Ishikawa (cell line): ENCODE measurements around the gene DHX35.

ENCODE experiments used
- CEBPB ChIP-seq: IDR thresholded peaks from 2 replicates; pipeline ENCODE4 v1.6.1; 2012
- CREB1 ChIP-seq: IDR thresholded peaks from 2 replicates; pipeline ENCODE4 v1.6.1; 2012; ENCODE audit warnings: low read depth
- EGR1 ChIP-seq: IDR thresholded peaks from 2 replicates; pipeline ENCODE4 v1.6.1; 2012
- EP300 ChIP-seq: IDR thresholded peaks from 2 replicates; pipeline ENCODE4 v1.6.1; 2012; ENCODE audit warnings: borderline replicate concordance
- FOXM1 ChIP-seq: IDR thresholded peaks from 2 replicates; pipeline ENCODE4 v1.6.1; 2012; ENCODE audit warnings: low read depth, borderline replicate concordance
- NFIC ChIP-seq: IDR thresholded peaks from 2 replicates; pipeline ENCODE4 v1.6.1; 2012
- RAD21 ChIP-seq: IDR thresholded peaks from 2 replicates; pipeline ENCODE4 v1.6.1; 2012; ENCODE audit warnings: low read depth
- TAF1 ChIP-seq: IDR thresholded peaks from 2 replicates; pipeline ENCODE4 v1.6.1; 2012; ENCODE audit warnings: low read depth, mild to moderate bottlenecking
- TCF12 ChIP-seq: IDR thresholded peaks from 2 replicates; pipeline ENCODE4 v1.6.1; 2012; ENCODE audit warnings: low read depth
- TEAD4 ChIP-seq: IDR thresholded peaks from 2 replicates; pipeline ENCODE4 v1.6.1; 2012
- YY1 ChIP-seq: IDR thresholded peaks from 2 replicates; pipeline ENCODE4 v1.6.1; 2012; ENCODE audit warnings: low read depth
- ZBTB7A ChIP-seq: IDR thresholded peaks from 2 replicates; pipeline ENCODE4 v1.6.1; 2012; ENCODE audit warnings: low read depth
- TF ChIP-seq, protein P1 (sequence below): IDR thresholded peaks from 2 replicates; pipeline ENCODE4 v1.6.1; 2012; ENCODE audit warnings: low read depth, mild to moderate bottlenecking
- TF ChIP-seq, protein P2 (sequence below): IDR thresholded peaks from 2 replicates; pipeline ENCODE4 v1.6.1; 2012
- TF ChIP-seq, protein P3 (sequence below): IDR thresholded peaks from 2 replicates; pipeline ENCODE4 v1.6.1; 2012

The DHX35 gene

DNA sequence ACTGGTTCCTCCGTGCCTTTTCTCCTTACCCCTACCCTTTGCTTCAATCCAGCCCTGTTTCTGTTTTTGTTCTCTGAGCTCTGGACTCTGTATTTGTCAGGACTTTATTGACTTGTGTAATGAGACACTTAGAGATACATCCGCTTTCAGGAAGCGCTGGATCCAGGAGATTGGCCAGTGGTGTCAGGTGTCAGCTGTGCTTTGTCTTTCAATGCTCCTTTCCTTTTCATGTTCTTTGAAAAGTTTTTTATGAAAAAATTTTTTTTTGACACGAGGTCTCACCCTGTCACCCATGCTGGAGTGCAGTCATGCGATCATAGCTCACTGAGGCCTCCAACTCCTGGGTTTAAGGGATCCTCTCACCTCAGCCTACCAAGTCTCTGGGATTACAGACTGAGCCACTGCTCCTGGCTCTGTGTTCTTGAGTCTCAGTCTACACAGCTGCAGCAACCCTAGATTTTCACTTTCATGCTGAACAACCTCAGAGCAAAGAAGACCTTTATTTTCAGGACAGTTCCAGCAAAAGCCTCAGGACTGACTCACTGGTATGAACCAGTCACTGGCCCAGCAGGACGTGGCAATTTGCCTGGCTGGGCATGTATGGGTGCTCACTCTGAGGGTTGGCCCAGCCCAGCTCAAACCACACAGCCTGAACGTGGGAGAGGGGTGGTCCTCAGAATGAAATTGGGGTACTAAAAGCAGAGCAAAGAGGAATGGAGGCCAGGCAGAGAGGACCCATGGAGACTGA lies 108.5 kb downstream of the DHX35 start:
- peak; percentile 34 for TF ChIP-seq NFIC
- TF ChIP-seq, protein P1, sequence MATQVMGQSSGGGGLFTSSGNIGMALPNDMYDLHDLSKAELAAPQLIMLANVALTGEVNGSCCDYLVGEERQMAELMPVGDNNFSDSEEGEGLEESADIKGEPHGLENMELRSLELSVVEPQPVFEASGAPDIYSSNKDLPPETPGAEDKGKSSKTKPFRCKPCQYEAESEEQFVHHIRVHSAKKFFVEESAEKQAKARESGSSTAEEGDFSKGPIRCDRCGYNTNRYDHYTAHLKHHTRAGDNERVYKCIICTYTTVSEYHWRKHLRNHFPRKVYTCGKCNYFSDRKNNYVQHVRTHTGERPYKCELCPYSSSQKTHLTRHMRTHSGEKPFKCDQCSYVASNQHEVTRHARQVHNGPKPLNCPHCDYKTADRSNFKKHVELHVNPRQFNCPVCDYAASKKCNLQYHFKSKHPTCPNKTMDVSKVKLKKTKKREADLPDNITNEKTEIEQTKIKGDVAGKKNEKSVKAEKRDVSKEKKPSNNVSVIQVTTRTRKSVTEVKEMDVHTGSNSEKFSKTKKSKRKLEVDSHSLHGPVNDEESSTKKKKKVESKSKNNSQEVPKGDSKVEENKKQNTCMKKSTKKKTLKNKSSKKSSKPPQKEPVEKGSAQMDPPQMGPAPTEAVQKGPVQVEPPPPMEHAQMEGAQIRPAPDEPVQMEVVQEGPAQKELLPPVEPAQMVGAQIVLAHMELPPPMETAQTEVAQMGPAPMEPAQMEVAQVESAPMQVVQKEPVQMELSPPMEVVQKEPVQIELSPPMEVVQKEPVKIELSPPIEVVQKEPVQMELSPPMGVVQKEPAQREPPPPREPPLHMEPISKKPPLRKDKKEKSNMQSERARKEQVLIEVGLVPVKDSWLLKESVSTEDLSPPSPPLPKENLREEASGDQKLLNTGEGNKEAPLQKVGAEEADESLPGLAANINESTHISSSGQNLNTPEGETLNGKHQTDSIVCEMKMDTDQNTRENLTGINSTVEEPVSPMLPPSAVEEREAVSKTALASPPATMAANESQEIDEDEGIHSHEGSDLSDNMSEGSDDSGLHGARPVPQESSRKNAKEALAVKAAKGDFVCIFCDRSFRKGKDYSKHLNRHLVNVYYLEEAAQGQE: no peak
- no peak for TF ChIP-seq TEAD4
- no peak for TF ChIP-seq CEBPB
- no peak for TF ChIP-seq YY1
- TF ChIP-seq, protein P2, sequence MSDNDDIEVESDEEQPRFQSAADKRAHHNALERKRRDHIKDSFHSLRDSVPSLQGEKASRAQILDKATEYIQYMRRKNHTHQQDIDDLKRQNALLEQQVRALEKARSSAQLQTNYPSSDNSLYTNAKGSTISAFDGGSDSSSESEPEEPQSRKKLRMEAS: no peak

DNA sequence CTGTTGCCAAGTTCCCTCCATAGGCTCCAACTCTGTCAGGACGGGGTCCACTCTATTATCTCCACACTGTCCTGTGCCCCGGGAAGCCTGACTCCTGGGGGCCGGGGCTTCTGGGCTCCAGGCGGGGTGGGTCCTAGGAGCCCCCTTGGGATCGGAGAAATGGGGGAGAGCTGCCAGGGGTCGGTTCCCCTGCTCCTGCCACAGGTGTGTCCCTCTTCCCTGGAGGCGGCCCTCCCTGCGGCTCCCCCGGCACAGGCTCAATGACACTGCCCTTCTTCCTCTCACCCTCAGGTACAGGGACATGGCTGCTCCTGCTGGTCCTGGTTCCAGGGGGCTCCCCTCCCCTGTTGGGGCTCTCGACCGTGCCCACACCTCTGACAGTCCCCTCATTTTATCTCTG lies 110.0 kb downstream of the DHX35 start:
- TF ChIP-seq TAF1 (no peak), EP300 (no peak), EGR1 (no peak), RAD21 (no peak), YY1 (no peak), NFIC (no peak), TEAD4 (no peak), FOXM1 (no peak), ZBTB7A (no peak)
- TF ChIP-seq, protein P3, sequence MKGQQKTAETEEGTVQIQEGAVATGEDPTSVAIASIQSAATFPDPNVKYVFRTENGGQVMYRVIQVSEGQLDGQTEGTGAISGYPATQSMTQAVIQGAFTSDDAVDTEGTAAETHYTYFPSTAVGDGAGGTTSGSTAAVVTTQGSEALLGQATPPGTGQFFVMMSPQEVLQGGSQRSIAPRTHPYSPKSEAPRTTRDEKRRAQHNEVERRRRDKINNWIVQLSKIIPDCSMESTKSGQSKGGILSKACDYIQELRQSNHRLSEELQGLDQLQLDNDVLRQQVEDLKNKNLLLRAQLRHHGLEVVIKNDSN: no peak
- TF ChIP-seq, protein P1: no peak
- TF ChIP-seq, protein P2: no peak

DNA sequence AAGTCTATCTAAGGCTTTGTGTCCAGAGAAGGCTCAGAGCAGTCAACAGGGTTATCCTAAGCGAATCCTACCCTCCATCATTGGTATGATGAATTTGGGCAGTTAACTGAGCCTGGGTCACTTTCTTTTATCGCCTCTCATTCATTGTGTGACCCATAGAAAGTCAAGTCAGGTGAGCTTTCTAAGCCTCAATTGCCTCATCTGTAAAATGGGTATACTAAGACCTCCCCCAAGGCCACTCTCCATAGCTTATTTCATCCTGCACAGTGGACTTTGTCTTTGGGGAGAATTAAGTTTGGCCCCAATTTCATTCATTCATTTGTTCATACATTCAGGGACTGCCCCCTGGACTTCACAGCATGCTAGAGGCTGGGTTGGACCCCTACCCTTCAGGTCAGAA lies 110.5 kb downstream of the DHX35 start:
- no peak for TF ChIP-seq TCF12
- TF ChIP-seq YY1: no peak
- TF ChIP-seq CREB1: no peak
- TF ChIP-seq ZBTB7A: no peak
- TF ChIP-seq EGR1: no peak
- TF ChIP-seq EP300: no peak
- TF ChIP-seq, protein P1: no peak
- TF ChIP-seq FOXM1: no peak
- no peak for TF ChIP-seq CEBPB
- no peak for TF ChIP-seq TAF1
- no peak for TF ChIP-seq NFIC
- TF ChIP-seq TEAD4: no peak

DNA sequence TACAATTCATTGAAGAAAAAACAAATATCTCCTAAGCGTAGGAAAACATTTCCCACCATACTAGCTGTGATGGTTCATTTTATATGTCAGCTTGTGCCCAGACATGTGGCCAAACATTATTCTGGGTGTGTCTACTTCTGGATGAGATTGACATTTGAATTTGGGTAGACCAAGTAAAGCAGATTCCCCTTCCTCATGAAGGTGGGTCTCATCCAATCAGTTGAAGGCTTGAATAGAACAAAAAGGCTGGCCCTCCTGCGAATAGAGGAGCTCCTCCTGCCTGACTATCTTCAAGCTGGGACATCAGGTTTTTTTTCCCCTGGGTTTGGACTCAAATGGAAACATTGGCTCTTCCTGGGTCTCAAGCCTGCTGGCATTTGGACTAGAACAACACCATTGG lies 113.6 kb downstream of the DHX35 start:
- no peak for TF ChIP-seq NFIC
- TF ChIP-seq EGR1: no peak
- TF ChIP-seq, protein P1: no peak
- TF ChIP-seq FOXM1: no peak
- TF ChIP-seq EP300: no peak
- TF ChIP-seq CREB1: no peak
- no peak for TF ChIP-seq TCF12
- TF ChIP-seq TEAD4: no peak
- TF ChIP-seq CEBPB: no peak
- no peak for TF ChIP-seq RAD21
- TF ChIP-seq YY1: no peak
- TF ChIP-seq, protein P2: no peak
- TF ChIP-seq, protein P3: no peak
- TF ChIP-seq ZBTB7A: no peak
- no peak for TF ChIP-seq TAF1
